Endothelial cell (in vitro differentiated cells): Measurements from ENCODE around the gene PAPLN. TPM values are rescaled to one million over a fixed set of nuclear protein-coding genes. Genes with fewer than 3 reads are reported as not detected.
A peak's percentile ranks its signal among the peaks of the same experiment; 100 is the strongest.

Experiments
- DNase-seq: peaks from one replicate; pipeline ENCODE4 v3.0.0; 2021; ENCODE audit warnings: low spot score
- H3K27ac Mint-ChIP-seq: one replicate; pipeline ENCODE4 v1.8.0; 2021; ENCODE audit warnings: mixed read lengths, inconsistent platforms; ENCODE audit not compliant: unreplicated experiment
- H3K27me3 Mint-ChIP-seq: one replicate; pipeline ENCODE4 v1.8.0; 2021; ENCODE audit warnings: mild to moderate bottlenecking, moderate library complexity, mixed read lengths, inconsistent platforms; ENCODE audit not compliant: unreplicated experiment
- H3K36me3 Mint-ChIP-seq: one replicate; pipeline ENCODE4 v1.8.0; 2021; ENCODE audit warnings: mild to moderate bottlenecking, low read depth, mixed read lengths, inconsistent platforms; ENCODE audit not compliant: unreplicated experiment
- H3K4me1 Mint-ChIP-seq: one replicate; pipeline ENCODE4 v1.8.0; 2021; ENCODE audit warnings: mild to moderate bottlenecking, mixed read lengths, inconsistent platforms; ENCODE audit not compliant: unreplicated experiment
- H3K4me3 Mint-ChIP-seq: one replicate; pipeline ENCODE4 v1.8.0; 2021; ENCODE audit warnings: mild to moderate bottlenecking, mixed read lengths, inconsistent platforms; ENCODE audit not compliant: unreplicated experiment
- H3K9me3 Mint-ChIP-seq: one replicate; pipeline ENCODE4 v1.8.0; 2021; ENCODE audit warnings: mixed read lengths, inconsistent platforms; ENCODE audit not compliant: unreplicated experiment
- total RNA-seq: library from RNA; stranded (reverse); fragmentation: NEBNext Ultra II Directional; extraction: Animal tissue kit (Norgen Biotek cat#: 25700); gene quantifications from one replicate; pipeline ENCODE4 v1.2.1, GENCODE V29; 2021; ENCODE audit not compliant: unreplicated experiment
- TF ChIP-seq, protein P1 (sequence below): fragments of 200-600 bp; sonication (generic); IDR thresholded peaks from one replicate; pipeline ENCODE4 v1.5.0; 2021; ENCODE audit warnings: antibody characterized with exemption; ENCODE audit not compliant: unreplicated experiment

PAPLN gene
- total RNA-seq, 1 donor from 2014 or later = 1.1 TPM

DNA sequence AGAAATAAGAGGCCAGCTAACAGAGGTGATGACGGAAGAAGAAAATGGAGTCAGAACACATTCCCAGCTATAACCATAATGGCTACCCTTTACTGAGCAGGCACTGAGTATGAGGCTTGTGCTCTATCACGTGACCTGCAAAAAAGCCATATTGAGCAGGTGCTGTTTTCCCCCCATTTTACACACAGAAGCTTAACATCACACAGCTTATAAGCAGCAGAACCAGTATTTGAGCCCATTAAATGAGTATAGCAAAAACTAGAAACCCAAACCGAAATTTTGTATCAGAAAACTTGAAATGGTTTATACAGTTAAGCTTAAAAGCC lies 28.4 kb downstream of the PAPLN start:
- Mint-ChIP-seq H3K4me1 (peaks cover 17% of the 10 kb centered on the region), H3K36me3 (peaks cover 16% of the 10 kb centered on the region), H3K27me3 (peaks cover 42% of the 10 kb centered on the region), H3K9me3 (no peaks in the 10 kb centered on the region), H3K27ac (no peak overlapping the region), H3K4me3 (no peak overlapping the region)
- TF ChIP-seq, protein P1, sequence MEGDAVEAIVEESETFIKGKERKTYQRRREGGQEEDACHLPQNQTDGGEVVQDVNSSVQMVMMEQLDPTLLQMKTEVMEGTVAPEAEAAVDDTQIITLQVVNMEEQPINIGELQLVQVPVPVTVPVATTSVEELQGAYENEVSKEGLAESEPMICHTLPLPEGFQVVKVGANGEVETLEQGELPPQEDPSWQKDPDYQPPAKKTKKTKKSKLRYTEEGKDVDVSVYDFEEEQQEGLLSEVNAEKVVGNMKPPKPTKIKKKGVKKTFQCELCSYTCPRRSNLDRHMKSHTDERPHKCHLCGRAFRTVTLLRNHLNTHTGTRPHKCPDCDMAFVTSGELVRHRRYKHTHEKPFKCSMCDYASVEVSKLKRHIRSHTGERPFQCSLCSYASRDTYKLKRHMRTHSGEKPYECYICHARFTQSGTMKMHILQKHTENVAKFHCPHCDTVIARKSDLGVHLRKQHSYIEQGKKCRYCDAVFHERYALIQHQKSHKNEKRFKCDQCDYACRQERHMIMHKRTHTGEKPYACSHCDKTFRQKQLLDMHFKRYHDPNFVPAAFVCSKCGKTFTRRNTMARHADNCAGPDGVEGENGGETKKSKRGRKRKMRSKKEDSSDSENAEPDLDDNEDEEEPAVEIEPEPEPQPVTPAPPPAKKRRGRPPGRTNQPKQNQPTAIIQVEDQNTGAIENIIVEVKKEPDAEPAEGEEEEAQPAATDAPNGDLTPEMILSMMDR = no peak
- no peak for DNase-seq

DNA sequence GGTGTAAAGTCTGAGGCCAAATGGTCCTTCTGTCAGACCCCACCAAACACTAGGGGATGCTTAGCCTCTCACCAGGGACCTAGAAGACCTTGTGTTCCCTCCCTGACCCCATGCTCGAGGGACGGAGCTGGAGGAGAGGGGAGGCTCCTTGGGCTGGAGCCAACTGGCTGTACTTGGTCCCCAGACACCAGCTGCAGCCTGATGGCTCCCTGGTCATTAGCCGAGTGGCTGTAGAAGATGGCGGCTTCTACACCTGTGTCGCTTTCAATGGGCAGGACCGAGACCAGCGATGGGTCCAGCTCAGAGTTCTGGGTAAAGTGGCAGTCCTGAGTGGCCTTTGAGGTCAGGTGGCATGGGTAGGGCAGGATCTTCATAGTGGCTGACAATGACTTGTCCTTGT lies 29.0 kb downstream of the PAPLN start:
- H3K4me3 Mint-ChIP-seq = no peak overlapping the region
- TF ChIP-seq, protein P1 = no peak
- peaks cover 22% of the 10 kb centered on the region for H3K4me1 Mint-ChIP-seq
- H3K36me3 Mint-ChIP-seq = peaks cover 21% of the 10 kb centered on the region
- H3K27me3 Mint-ChIP-seq = peaks cover 39% of the 10 kb centered on the region
- H3K27ac Mint-ChIP-seq = no peak overlapping the region
- H3K9me3 Mint-ChIP-seq = no peaks in the 10 kb centered on the region
- DNase-seq = no peak

DNA sequence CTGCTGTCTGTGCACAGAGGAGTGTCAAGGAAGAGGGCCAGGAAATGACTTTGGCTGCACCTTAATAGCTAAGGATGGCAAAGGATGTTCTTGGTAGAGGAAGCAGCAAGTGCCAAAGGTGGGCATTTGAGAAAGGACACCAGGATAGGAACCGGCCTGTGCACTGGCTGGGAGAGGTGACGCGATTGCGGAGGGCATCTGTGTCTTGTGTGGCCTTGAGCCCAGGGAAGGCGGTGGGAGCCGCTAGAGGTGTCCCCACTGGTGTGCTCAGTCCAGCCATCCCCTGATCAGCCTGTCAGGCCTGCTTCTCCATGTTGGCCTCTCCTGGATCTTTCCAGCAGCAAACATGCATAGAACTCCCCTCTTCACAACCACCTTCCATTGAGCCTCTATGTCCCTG lies 30.2 kb downstream of the PAPLN start:
- Mint-ChIP-seq H3K27me3 (peaks cover 37% of the 10 kb centered on the region), H3K36me3 (peaks cover 29% of the 10 kb centered on the region), H3K4me1 (peaks cover 27% of the 10 kb centered on the region), H3K4me3 (no peak overlapping the region), H3K9me3 (no peaks in the 10 kb centered on the region), H3K27ac (peak overlapping the region; percentile 3)
- TF ChIP-seq, protein P1 = no peak
- DNase-seq = no peak

DNA sequence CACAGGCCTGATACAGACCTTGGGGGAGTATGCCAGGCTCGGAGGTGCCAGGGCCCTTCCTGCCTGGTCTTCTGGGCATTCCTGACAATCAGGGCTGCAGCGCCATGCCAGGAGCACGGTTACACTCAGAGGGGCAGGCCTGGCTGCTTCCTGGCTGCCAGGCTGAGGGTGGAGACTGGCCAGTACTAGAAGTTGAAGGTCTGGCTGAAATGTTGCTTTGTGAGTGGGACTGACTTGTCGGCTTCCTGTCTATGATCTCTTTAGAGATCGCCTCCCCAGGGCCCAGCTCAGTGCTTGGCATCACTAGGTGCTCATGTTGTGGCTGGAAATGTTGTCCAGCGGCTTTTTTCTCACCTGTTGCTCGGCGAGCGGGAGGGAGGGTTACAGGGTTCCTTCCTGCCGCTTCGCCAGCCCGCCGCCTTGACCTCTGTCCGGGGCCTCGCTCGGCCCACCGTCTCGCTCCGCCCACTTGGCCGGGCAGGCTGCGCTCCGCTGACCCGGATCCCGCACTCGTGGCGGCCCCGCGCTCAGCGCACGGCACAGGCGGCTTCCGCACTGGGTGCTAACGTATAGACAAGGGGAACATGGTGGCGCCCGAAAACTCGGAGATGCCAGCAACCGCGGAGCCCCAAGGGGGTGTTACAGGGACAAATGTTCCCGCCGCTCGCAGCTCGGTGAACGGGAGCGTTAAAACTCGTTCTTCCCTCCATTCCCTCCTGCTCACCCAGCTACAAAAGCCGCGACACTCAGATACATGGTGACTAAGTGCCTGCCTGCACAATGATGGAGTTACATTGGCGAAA lies 32.6 kb downstream of the PAPLN start:
- Mint-ChIP-seq H3K4me3 (peak overlapping the region; percentile 59), H3K9me3 (no peaks in the 10 kb centered on the region), H3K27ac (peak overlapping the region; percentile 70), H3K36me3 (peaks cover 43% of the 10 kb centered on the region), H3K4me1 (peaks cover 25% of the 10 kb centered on the region), H3K27me3 (peaks cover 30% of the 10 kb centered on the region)
- peak; percentile 38 for DNase-seq
- TF ChIP-seq, protein P1 = no peak

DNA sequence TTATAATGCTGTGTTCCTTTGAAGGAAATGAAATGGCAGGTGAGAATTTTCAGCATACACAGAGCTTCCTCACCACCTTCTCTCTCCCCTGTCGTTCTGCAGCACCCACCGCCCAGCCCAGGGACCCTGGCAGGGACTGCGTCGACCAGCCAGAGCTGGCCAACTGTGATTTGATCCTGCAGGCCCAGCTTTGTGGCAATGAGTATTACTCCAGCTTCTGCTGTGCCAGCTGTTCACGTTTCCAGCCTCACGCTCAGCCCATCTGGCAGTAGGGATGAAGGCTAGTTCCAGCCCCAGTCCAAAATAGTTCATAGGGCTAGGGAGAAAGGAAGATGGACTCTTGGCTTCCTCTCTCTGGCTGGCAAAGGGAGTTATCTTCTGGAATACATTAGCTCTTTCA lies 35.1 kb downstream of the PAPLN start:
- Mint-ChIP-seq H3K4me1 (peaks cover 32% of the 10 kb centered on the region), H3K27me3 (peaks cover 22% of the 10 kb centered on the region), H3K9me3 (no peaks in the 10 kb centered on the region), H3K36me3 (peaks cover 49% of the 10 kb centered on the region), H3K4me3 (no peak overlapping the region), H3K27ac (peak overlapping the region; percentile 21)
- DNase-seq = no peak
- TF ChIP-seq, protein P1 = no peak
